MM.1S (cell line): Measurements from ENCODE around the gene PIP5K1C.

ENCODE experiments used
- DNase-seq: peaks from one replicate; pipeline ENCODE4 v3.0.0-alpha.2; 2015
- H2AFZ ChIP-seq: fragments of 300-600 bp; sonication (generic); 2 replicates; pipeline ENCODE4 v1.6.0; 2016; ENCODE audit warnings: antibody characterized with exemption, low read length
- H3F3A ChIP-seq: fragments of 300-600 bp; sonication (generic); 2 replicates; pipeline ENCODE4 v1.6.1; 2016; ENCODE audit warnings: mild to moderate bottlenecking, antibody characterized with exemption, low read length, moderate library complexity, mixed read lengths; ENCODE audit not compliant: insufficient read depth
- H3K27ac ChIP-seq: fragments of 300-600 bp; sonication (generic); 2 replicates; pipeline ENCODE4 v1.5.1; 2016; ENCODE audit warnings: mild to moderate bottlenecking, low read length
- H3K27me3 ChIP-seq: fragments of 300-600 bp; sonication (generic); replicated peaks from 2 replicates; pipeline ENCODE4 v1.6.0; 2016; ENCODE audit warnings: low read length; ENCODE audit not compliant: insufficient read depth
- H3K36me3 ChIP-seq: fragments of 300-600 bp; sonication (generic); replicated peaks from 2 replicates; pipeline ENCODE4 v1.6.1; 2016; ENCODE audit warnings: mild to moderate bottlenecking, low read length, mixed read lengths; ENCODE audit not compliant: insufficient read depth
- H3K4me1 ChIP-seq: fragments of 300-600 bp; sonication (generic); 2 replicates; pipeline ENCODE4 v1.6.1; 2016; ENCODE audit warnings: low read length, mixed read lengths
- H3K4me2 ChIP-seq: fragments of 300-600 bp; sonication (generic); 2 replicates; pipeline ENCODE4 v1.6.0; 2016; ENCODE audit warnings: low read depth, low read length
- H3K4me3 ChIP-seq: fragments of 300-600 bp; sonication (generic); 2 replicates; pipeline ENCODE4 v1.5.1; 2016; ENCODE audit warnings: low read length, mixed read lengths
- H3K79me2 ChIP-seq: fragments of 300-600 bp; sonication (generic); 2 replicates; pipeline ENCODE4 v1.6.1; 2016; ENCODE audit warnings: mixed run types, low read length, mixed read lengths
- H3K9ac ChIP-seq: fragments of 300-600 bp; sonication (generic); 2 replicates; pipeline ENCODE4 v1.6.1; 2016; ENCODE audit warnings: low read length, mixed read lengths
- H3K9me2 ChIP-seq: fragments of 300-600 bp; sonication (generic); replicated peaks from 2 replicates; pipeline ENCODE4 v1.6.1; 2016; ENCODE audit warnings: mild to moderate bottlenecking, low read length, mixed read lengths; ENCODE audit not compliant: insufficient read depth
- H3K9me3 ChIP-seq: fragments of 300-600 bp; sonication (generic); replicated peaks from 2 replicates; pipeline ENCODE4 v1.6.1; 2016; ENCODE audit warnings: mild to moderate bottlenecking, low read length, mixed read lengths; ENCODE audit not compliant: insufficient read depth
- H4K20me1 ChIP-seq: fragments of 300-600 bp; sonication (generic); 2 replicates; pipeline ENCODE4 v1.6.1; 2016; ENCODE audit warnings: mild to moderate bottlenecking, low read length, moderate library complexity, mixed read lengths; ENCODE audit not compliant: insufficient read depth
- EZH2 ChIP-seq: fragments of 300-600 bp; sonication (generic); optimal IDR thresholded peaks from 2 replicates; pipeline ENCODE3; 2017; ENCODE audit warnings: low read depth, mild to moderate bottlenecking, antibody characterized with exemption, low read length, mixed read lengths
- EZH2phosphoT487 ChIP-seq: fragments of 300-600 bp; sonication (generic); IDR thresholded peaks from 2 replicates; pipeline ENCODE4 v1.6.1; 2018; ENCODE audit warnings: antibody characterized with exemption, low read length
- TF ChIP-seq, protein P1 (sequence below): fragments of 300-600 bp; sonication (generic); IDR thresholded peaks from 2 replicates; pipeline ENCODE4 v1.5.1; 2016; ENCODE audit warnings: antibody characterized with exemption, low read length, mixed read lengths

PIP5K1C gene

DNA sequence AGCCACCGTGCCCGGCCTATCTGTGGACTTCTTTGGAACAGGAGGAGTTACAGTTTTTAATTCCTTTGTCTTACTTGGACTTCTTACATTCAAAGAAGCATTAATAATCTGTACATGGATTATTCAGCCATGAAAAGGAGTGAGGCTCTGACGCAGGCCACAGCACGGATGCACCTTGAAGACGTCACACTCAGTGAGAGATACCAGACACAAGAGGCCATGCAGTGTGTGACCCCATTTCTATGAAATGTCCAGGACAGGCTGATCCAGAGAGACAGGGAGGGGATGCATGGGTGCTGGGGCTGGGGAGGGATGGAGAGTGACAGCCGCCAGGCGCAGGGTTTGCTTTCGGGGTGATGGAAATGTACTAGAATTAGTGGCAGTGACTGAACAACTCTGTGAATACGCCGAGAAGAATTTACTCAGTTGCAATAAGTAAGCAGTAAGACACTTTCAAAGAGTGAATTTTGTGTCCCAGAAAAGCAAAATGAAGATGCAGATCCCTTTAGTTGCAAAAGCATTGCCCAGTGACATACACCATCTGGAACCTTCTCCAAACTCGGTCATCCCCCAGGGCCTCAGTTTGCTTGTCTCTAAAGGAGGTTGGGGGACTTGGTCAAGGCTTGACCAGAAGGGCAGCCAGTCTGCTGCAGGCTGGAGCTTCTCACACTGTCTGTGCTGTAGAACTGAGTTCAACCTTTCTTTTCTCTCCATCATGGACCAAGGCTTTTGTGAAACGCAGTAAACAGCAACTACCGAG, 25.3 kb downstream of the PIP5K1C start:
- Histone ChIP-seq H3K9me2 (no peaks in the 10 kb centered on the region), H3K27ac (no peak overlapping the region), H4K20me1 (no peaks in the 10 kb centered on the region), H2AFZ (no peak overlapping the region), H3K79me2 (peaks cover 29% of the 10 kb centered on the region), H3K27me3 (no peaks in the 10 kb centered on the region), H3K4me1 (no peaks in the 10 kb centered on the region), H3K4me2 (no peak overlapping the region), H3K9ac (no peak overlapping the region), H3K36me3 (no peaks in the 10 kb centered on the region), H3K9me3 (no peaks in the 10 kb centered on the region), H3K4me3 (no peak overlapping the region), H3F3A (no peaks in the 10 kb centered on the region)
- TF ChIP-seq EZH2phosphoT487, result no peak
- TF ChIP-seq, protein P1, sequence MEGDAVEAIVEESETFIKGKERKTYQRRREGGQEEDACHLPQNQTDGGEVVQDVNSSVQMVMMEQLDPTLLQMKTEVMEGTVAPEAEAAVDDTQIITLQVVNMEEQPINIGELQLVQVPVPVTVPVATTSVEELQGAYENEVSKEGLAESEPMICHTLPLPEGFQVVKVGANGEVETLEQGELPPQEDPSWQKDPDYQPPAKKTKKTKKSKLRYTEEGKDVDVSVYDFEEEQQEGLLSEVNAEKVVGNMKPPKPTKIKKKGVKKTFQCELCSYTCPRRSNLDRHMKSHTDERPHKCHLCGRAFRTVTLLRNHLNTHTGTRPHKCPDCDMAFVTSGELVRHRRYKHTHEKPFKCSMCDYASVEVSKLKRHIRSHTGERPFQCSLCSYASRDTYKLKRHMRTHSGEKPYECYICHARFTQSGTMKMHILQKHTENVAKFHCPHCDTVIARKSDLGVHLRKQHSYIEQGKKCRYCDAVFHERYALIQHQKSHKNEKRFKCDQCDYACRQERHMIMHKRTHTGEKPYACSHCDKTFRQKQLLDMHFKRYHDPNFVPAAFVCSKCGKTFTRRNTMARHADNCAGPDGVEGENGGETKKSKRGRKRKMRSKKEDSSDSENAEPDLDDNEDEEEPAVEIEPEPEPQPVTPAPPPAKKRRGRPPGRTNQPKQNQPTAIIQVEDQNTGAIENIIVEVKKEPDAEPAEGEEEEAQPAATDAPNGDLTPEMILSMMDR, result no peak
- TF ChIP-seq EZH2, result no peak
- no peak for DNase-seq

DNA sequence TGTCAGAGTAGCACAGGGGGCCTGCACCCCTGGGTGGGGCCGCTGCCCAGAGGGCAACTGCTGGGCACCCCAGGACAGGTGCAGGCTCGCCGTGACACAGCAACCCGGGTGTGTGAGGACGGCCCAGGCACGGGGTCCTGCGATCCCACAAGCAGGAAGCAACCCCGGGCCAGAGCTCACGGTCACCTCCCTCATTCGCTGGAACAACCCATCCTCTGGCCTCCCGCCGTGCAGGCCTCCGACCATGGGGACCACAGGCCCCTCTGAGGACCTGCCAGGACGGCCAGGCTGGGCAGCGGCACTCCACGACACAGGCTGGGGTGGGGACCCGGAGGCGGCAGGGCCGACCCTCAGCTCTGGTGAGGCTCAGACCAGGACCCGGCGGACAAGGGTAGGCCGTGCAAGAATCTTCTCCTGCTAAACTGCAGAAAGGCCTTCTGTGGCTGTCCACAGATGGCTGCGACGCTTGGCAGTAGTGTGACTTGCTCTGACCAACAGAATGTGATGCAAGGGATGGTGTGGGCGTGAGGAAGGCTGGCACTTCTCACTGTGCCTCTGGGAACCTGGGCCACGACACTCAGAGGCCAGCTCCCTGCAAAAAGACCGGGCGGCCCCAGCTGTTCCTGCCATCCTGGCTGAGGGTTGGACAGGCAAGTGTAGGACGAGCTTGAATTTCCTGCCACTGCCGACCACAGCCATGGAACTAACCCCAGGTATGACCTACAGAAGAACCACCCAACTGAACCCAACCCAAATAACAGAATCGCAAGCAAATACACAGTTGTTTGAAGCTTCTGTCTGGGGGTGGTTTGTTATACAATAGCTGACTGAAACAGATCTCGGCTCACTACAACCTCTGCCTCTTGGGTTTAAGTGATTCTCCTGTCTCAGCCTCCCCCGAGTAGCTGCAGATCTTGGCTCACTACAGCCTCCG, 26.5 kb downstream of the PIP5K1C start:
- Histone ChIP-seq H3K9ac (no peak overlapping the region), H3K4me3 (no peak overlapping the region), H3K27me3 (no peaks in the 10 kb centered on the region), H3K79me2 (peaks cover 29% of the 10 kb centered on the region), H3F3A (no peaks in the 10 kb centered on the region), H3K4me1 (no peaks in the 10 kb centered on the region), H3K4me2 (no peak overlapping the region), H4K20me1 (no peaks in the 10 kb centered on the region), H3K9me3 (no peaks in the 10 kb centered on the region), H3K36me3 (no peaks in the 10 kb centered on the region), H2AFZ (no peak overlapping the region), H3K27ac (no peak overlapping the region), H3K9me2 (no peaks in the 10 kb centered on the region)
- DNase-seq, result no peak
- TF ChIP-seq EZH2phosphoT487 (no peak), EZH2 (no peak)
- TF ChIP-seq, protein P1, result no peak

DNA sequence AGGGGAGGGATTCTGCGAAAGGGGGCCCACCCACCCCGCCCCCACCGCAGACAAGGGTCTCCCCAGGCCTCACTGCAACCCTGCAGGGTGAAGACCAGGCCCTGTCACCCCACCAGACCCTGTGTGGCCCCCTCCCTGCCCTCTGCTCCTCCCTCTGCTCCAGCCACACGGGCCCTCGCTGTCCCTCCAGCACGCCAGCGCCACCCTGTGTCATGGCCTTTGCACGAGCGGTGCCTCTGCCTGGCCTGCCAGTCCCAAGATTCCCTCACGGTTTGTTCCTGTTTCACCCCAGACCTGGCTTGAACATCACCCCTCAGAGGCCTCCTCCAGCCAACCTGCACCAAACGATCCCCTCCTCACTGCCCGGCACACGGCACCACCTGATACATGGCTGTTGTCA, 27.3 kb downstream of the PIP5K1C start:
- Histone ChIP-seq H2AFZ (no peak overlapping the region), H4K20me1 (no peaks in the 10 kb centered on the region)

More for the DNA sequence above, 27.3 kb downstream of the PIP5K1C start:
- no peak overlapping the region for H3K9ac ChIP-seq
- H3K4me2 ChIP-seq, result no peak overlapping the region
- no peak overlapping the region for H3K4me3 ChIP-seq
- no peaks in the 10 kb centered on the region for H3K27me3 ChIP-seq
- no peak overlapping the region for H3K27ac ChIP-seq
- no peaks in the 10 kb centered on the region for H3K36me3 ChIP-seq
- H3K79me2 ChIP-seq, result peaks cover 29% of the 10 kb centered on the region
- no peaks in the 10 kb centered on the region for H3K9me2 ChIP-seq
- H3K9me3 ChIP-seq, result no peaks in the 10 kb centered on the region
- no peaks in the 10 kb centered on the region for H3F3A ChIP-seq
- H3K4me1 ChIP-seq, result no peaks in the 10 kb centered on the region
- DNase-seq, result no peak
- TF ChIP-seq, protein P1, result no peak
- TF ChIP-seq EZH2 (no peak), EZH2phosphoT487 (no peak)
